Brain microvascular endothelial cell (primary cell): Measurements from ENCODE around the gene SKAP1.

Experiments
- DNase-seq: peaks from one replicate; pipeline ENCODE4 v3.0.0-alpha.2; 2020
- H3K27ac ChIP-seq: fragments of 250-450 bp; sonication (Bioruptor Pico); 2 replicates; pipeline ENCODE4 v1.5.1; 2020; ENCODE audit warnings: mild to moderate bottlenecking, moderate library complexity
- H3K27me3 ChIP-seq: fragments of 250-450 bp; sonication (Bioruptor Pico); replicated peaks from 2 replicates; pipeline ENCODE4 v1.5.1; 2020; ENCODE audit warnings: mild to moderate bottlenecking
- H3K36me3 ChIP-seq: fragments of 250-450 bp; sonication (Bioruptor Pico); replicated peaks from 2 replicates; pipeline ENCODE4 v1.5.1; 2020; ENCODE audit warnings: mild to moderate bottlenecking
- H3K4me3 ChIP-seq: 2 replicates; pipeline ENCODE4 v1.5.1; 2011; ENCODE audit warnings: low read depth, mild to moderate bottlenecking, control low read depth, low read length, moderate library complexity
- in situ Hi-C: cut with HindIII; loops from 2 replicates; pipeline ENCODE4 v1.10.0; 2017; ENCODE audit warnings: low sequenced_read_pairs, low pct_ligation_motif_present
- TF ChIP-seq, protein P1 (sequence below): IDR thresholded peaks from 2 replicates; pipeline ENCODE4 v1.5.1; 2011; ENCODE audit warnings: low read depth, mild to moderate bottlenecking, moderate library complexity, low read length, control low read depth, inconsistent platforms; ENCODE audit errors: missing control alignments

SKAP1 gene

DNA sequence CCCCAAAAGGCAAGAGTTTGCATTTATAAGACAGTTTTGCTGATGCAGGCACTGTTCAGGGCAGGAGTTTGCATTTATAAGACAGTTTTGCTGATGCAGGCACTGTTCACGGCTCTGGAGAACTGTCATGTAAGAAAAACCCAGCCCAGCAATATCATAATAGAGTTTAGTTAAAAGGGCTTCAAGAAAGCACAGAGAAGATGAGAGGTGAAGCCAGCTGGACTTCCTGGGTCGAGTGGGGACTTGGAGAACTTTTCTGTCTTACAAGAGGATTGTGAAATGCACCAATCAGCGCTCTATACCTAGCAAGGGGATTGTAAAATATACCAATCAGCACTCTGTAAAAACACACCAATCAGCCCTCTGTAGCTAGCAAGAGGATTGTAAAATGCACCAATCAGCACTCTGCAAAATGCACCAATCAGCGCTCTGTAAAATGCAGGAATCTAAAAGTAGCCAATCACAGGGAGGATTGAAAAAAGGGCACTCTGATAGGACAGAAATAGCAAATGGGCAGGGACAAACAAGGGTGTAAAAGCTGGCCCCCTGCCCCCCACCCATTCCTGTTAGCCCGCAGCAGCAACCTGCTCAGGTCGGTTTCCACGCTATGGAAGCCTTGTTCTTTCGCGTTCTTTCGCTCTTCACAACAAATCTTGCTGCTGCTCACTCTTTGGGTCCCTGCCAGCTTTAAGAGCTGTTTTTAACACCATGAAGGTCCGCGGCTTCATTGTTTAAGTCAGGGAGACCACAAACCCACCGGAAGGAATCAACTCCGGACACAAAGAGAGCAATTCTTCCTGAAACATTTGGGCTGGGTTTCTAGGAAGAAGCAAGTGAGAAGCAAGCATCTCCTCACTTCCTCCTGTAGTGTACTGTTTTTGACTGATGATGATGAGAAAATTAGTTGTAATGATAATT is 327.0 kb downstream of the SKAP1 start:
- no peak for DNase-seq
- no peak overlapping the region for H3K4me3 ChIP-seq

DNA sequence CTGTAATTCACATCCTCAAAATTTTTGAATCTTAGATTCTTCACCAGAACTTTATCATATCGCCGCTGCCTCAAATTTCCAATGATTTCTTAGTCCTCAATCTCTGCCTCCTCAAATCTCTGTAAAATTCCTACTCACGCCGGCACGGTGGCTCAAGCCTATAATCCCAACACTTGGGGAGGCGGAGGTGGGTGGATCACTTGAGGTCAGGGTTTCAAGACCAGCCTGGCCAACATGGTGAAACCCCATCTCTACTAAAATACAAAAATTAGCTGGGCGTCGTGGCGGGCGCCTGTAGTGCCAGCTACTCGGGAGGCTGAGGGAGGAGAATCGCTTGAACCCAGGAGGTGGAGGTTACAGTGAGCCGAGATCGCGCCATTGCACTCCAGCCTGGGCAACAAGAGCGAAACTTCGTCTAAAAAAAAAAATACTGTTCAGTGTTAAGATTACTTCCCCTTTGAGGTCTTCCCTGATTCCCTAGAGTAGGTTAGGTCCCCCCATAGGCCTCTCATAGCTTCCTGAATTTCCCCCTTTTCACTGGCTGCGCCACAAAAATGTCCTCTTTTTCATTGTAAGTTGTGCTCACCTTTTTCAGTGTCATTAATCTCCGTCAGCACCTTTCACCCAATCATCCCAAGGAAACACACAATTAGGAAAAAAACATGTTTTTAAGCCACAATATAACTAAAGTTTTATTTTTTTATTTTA is 327.8 kb downstream of the SKAP1 start:
- H3K4me3 ChIP-seq = no peak overlapping the region
- no peaks in the 10 kb centered on the region for H3K36me3 ChIP-seq
- no peak overlapping the region for H3K27ac ChIP-seq
- H3K27me3 ChIP-seq = no peaks in the 10 kb centered on the region
- TF ChIP-seq, protein P1, sequence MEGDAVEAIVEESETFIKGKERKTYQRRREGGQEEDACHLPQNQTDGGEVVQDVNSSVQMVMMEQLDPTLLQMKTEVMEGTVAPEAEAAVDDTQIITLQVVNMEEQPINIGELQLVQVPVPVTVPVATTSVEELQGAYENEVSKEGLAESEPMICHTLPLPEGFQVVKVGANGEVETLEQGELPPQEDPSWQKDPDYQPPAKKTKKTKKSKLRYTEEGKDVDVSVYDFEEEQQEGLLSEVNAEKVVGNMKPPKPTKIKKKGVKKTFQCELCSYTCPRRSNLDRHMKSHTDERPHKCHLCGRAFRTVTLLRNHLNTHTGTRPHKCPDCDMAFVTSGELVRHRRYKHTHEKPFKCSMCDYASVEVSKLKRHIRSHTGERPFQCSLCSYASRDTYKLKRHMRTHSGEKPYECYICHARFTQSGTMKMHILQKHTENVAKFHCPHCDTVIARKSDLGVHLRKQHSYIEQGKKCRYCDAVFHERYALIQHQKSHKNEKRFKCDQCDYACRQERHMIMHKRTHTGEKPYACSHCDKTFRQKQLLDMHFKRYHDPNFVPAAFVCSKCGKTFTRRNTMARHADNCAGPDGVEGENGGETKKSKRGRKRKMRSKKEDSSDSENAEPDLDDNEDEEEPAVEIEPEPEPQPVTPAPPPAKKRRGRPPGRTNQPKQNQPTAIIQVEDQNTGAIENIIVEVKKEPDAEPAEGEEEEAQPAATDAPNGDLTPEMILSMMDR = no peak
- in situ Hi-C loops = no loop called here
- no peak for DNase-seq

More for the DNA sequence above, 327.0 kb downstream of the SKAP1 start:
- Histone ChIP-seq H3K27me3 (no peaks in the 10 kb centered on the region), H3K27ac (no peak overlapping the region), H3K36me3 (no peaks in the 10 kb centered on the region)
- in situ Hi-C loops = no loop called here
- TF ChIP-seq, protein P1 = no peak

DNA sequence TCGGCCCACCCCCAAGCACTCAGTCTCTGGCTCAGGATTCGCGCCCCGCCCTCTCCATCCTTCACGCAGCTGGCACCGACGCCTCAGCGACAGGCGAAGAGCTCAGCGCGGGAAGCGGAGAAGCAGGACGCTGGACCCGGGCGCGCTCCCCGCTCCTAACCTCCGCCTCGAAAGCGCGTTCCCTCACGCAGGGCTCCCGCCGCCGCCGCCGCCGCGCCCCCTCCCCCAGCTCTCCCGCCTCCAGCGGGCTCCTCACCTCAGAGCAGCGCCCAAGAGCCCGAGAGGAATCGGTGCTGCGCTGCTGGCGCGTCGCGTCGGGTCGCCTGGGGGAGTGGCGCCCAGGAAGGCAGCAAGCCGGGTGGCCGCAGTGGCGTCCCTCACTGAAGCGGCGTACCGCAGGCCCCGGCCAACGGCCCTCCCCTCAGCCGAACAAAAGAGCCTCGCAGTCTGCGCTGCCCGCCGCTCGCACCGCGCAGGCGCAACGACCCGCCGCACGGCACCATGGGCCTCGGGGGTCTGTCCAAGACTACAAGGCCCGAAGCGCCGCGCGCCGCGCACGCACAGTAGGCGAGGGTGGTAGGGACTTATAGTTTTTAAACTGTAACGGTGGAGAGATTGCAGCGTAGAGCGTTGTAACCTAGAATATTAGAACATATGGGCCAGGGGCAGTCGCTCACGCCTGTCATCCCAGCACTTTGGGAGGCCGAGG is 328.8 kb downstream of the SKAP1 start, which contains the start of gene CBX1:
Gene CBX1, minus strand, starts transcription at position 467 of the 709 bp plus-strand sequence. CDS start 24,474 bp downstream, outside the sequence.
- Histone ChIP-seq H3K36me3 (no peaks in the 10 kb centered on the region), H3K4me3 (peak within 1 kb of the TSS; percentile 90), H3K27ac (peak within 1 kb of the TSS; percentile 58), H3K27me3 (no peaks in the 10 kb centered on the region)
- peak; percentile 89 for DNase-seq
- TF ChIP-seq, protein P1 = no peak
- in situ Hi-C loops = no loop called here

DNA sequence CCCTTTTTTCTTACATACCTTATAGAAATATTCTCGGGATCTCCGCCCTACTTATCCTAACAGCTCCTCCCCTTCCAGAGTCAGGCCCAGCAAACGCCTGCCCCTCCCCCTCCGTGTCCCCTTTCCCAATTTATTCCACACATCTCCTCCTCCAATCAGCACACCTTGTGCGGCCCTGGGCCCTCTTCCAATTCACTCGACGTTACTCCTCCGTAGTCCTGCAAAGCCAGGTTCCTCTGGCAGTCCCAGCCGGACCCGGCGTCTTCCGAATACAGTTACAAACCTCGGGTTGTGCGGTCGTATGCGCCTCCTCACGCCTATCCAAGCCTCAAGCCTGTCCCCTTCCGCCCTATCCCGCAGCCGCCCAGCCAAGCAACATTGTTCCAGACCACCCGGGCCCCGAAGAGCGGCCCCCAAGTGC is 329.4 kb downstream of the SKAP1 start:
- in situ Hi-C loops = no loop called here
- TF ChIP-seq, protein P1 = no peak
- peak overlapping the region; percentile 58 for H3K27ac ChIP-seq
- H3K27me3 ChIP-seq = no peaks in the 10 kb centered on the region
- H3K4me3 ChIP-seq = peak overlapping the region; percentile 90
- DNase-seq = peak; percentile 44
- H3K36me3 ChIP-seq = no peaks in the 10 kb centered on the region

DNA sequence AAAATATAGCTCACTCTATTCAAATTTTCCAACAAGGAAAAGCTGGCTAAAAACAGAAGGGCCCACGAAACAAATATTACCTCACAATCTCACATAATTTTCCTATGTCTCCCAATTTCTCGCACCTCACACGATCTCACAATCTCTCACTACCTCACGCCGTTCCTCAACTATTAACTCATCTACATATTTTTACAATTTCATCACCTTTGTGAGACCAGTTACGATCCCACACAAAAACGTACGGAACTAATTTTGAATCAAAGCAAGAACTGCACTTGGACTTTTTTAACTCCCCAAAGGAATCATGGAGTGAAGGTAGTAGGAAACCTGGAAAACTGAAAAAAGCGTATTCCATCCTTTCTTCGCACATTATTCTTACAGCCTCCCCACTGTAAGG is 329.9 kb downstream of the SKAP1 start:
- no peaks in the 10 kb centered on the region for H3K36me3 ChIP-seq
- in situ Hi-C loops = no loop called here
- H3K27ac ChIP-seq = peak overlapping the region; percentile 58
- TF ChIP-seq, protein P1 = no peak
- peak; percentile 6 for DNase-seq
- H3K27me3 ChIP-seq = no peaks in the 10 kb centered on the region
- peak overlapping the region; percentile 90 for H3K4me3 ChIP-seq
